ENCODE results near the gene PATE4.
A peak's percentile ranks its signal among the peaks of the same experiment; 100 is the strongest.
"Not testable (repeated sequence)": the region's sequence is repeated elsewhere in the genome, so short reads cannot be mapped to it uniquely, and the experiment has no call there.

The PATE4 gene

GRCh38 chr11:125833016-125833415, at the start of gene PATE4:
Gene PATE4, plus strand, starts transcription at chr11:125833316. Its CDS starts 44 bp downstream, at chr11:125833360.
- no peak for DNase-seq (ENCODE audit: low read depth)

- DNase-seq (ENCODE audit: low read depth) = no peak
These were observed 48.4 kb upstream of the PATE4 start for GRCh38 chr11:125784678-125785077.

- no peak for DNase-seq (ENCODE audit: low read depth)
These were observed 45.3 kb upstream of the PATE4 start, which contains the start of gene PATE3 for GRCh38 chr11:125787827-125788226. Gene PATE3, plus strand, starts transcription at chr11:125788127. Its CDS starts 25 bp downstream, at chr11:125788152.

GRCh38 chr11:125790825-125791224, 42.3 kb upstream of the PATE4 start:
- no peak for DNase-seq (ENCODE audit: low read depth)

GRCh38 chr11:125797641-125798040, 35.5 kb upstream of the PATE4 start:
- DNase-seq (ENCODE audit: low read depth) = no peak

GRCh38 chr11:125799808-125800207, 33.3 kb upstream of the PATE4 start:
- DNase-seq (ENCODE audit: low read depth) = no peak

GRCh38 chr11:125802387-125802786, 30.7 kb upstream of the PATE4 start:
- DNase-seq (ENCODE audit: low read depth) = no peak

GRCh38 chr11:125807909-125808308, 25.2 kb upstream of the PATE4 start:
- DNase-seq (ENCODE audit: low read depth) = no peak

GRCh38 chr11:125835748-125836147, 2.6 kb downstream of the PATE4 start:
- DNase-seq (ENCODE audit: low read depth) = no peak

- DNase-seq (ENCODE audit: low read depth) = no peak
These were observed 9.3 kb downstream of the PATE4 start for GRCh38 chr11:125842321-125842948.

- DNase-seq (ENCODE audit: low read depth) = no peak
These were observed 13.1 kb downstream of the PATE4 start for GRCh38 chr11:125846188-125846587.

- not testable (repeated sequence) for DNase-seq (ENCODE audit: low read depth)
These were observed 24.6 kb downstream of the PATE4 start for GRCh38 chr11:125857670-125858069.

- not testable (repeated sequence) for DNase-seq (ENCODE audit: low read depth)
These were observed 29.7 kb downstream of the PATE4 start for GRCh38 chr11:125862786-125863185.

- DNase-seq (ENCODE audit: low read depth) = not testable (repeated sequence)
These were observed 32.2 kb downstream of the PATE4 start for GRCh38 chr11:125865354-125865753.

- no peak for DNase-seq (ENCODE audit: low read depth)
These were observed 36.4 kb downstream of the PATE4 start for GRCh38 chr11:125869521-125869920.

GRCh38 chr11:125871391-125872137, 38.4 kb downstream of the PATE4 start:
- no peak for DNase-seq (ENCODE audit: low read depth)

GRCh38 chr11:125872138-125872491, 39.0 kb downstream of the PATE4 start:
- DNase-seq (ENCODE audit: low read depth) = no peak

- DNase-seq (ENCODE audit: low read depth) = no peak
These were observed 40.9 kb downstream of the PATE4 start for GRCh38 chr11:125873881-125874555.

GRCh38 chr11:125874556-125875124, 41.5 kb downstream of the PATE4 start:
- DNase-seq (ENCODE audit: low read depth) = peak; percentile 61

- DNase-seq (ENCODE audit: low read depth) = no peak
These were observed 48.2 kb downstream of the PATE4 start for GRCh38 chr11:125881291-125881690.

GRCh38 chr11:125883375-125883774, 50.3 kb downstream of the PATE4 start:
- no peak for DNase-seq (ENCODE audit: low read depth)

GRCh38 chr11:125886997-125887372, 53.9 kb downstream of the PATE4 start:
- no peak for DNase-seq (ENCODE audit: low read depth)
